ENCODE data around the gene SSBP1.

SSBP1 gene

GRCh38 chr7:141785706-141786552 lies 47.8 kb downstream of the SSBP1 start:
- no peak for DNase-seq

- DNase-seq = no peak
These were observed 50.1 kb downstream of the SSBP1 start for GRCh38 chr7:141788296-141788695.

GRCh38 chr7:141789917-141790316 lies 51.8 kb downstream of the SSBP1 start, which contains the start of gene TAS2R5:
Gene TAS2R5, plus strand, starts transcription at chr7:141790217. Its CDS starts 145 bp downstream, at chr7:141790362.
- no peak for DNase-seq

GRCh38 chr7:141792526-141792925 lies 54.4 kb downstream of the SSBP1 start:
- DNase-seq = no peak

All from activated T-cell treated with anti-CD3 and anti-CD28 coated beads for 4 hours (primary cell).